ENCODE data around the gene GRID2.

The GRID2 gene

DNA sequence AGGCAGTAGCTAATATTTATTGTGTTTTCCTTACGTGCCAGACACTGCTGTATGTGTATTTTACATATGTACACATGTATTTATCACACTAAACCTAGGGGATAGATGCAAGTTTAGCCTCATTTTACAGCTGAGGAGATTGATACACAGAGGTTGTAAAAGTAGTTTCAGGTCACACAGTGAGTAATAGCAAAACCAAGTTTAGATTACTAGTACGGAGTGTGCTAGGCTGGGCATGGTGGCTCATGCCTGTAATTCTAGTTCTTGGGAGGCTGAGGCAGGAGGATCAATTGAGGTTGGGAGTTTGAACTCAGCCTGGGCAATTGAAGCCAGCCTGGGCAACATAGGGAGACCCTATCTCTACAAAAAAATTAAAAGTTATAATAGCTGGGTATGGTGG, 823.7 kb downstream of the GRID2 start:
- no peak for DNase-seq

DNA sequence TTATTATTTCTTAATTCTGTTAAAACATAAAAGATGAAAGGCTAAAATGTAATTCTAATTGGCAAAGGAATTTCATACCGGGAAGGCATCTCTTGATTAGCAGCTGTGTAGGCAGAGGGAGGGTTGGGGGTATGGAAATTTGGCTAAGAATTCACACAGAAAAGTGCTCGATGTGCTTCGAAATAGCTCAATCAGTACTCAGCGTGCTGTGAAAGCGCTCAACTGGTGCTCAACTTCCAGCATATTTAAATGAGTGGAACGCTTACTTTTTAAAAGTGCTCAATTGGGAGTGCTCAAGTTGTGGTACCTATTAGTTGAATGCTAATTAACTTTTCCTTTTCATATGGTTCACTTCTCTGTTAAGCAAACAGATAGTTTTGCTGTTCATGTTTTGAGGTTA, 828.9 kb downstream of the GRID2 start:
- DNase-seq: no peak

DNA sequence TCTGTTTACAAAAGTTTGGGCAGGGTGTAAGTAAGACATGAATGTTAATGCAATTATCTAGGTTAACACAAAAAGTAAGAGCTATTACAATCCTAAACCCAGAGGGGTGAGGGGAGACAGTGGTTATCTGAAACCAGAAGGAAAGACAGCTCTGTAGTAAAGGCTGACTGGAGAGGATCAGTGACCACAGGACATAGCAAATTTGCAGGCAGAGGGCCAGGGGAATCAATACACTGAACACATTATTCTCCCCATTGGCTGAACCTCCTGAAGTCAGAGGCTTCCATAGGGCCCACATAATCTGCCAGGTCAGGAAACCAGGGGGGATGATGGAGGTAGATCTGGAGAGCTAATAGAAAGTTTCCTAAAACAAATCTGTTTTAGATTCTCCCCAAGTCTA, 835.4 kb downstream of the GRID2 start:
- no peak for DNase-seq

DNA sequence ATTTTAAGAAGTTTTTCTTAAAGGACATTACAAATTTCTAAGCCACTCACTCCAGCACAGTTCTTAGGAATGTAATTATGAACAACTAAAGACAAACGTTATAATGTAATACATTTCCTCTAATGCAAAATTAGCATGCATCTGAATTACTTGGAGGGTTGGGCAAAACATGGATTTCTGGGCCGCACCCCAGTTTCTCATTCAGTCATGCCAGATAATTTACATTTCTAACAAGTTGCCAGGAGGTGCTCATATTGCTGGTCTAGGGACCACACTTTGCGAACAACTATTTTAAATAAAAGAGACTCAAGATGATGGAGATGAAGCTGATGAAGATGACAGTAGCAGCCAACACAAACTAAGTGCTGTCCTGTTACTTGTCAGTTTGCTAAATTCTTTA, 840.1 kb downstream of the GRID2 start:
- no peak for DNase-seq

DNA sequence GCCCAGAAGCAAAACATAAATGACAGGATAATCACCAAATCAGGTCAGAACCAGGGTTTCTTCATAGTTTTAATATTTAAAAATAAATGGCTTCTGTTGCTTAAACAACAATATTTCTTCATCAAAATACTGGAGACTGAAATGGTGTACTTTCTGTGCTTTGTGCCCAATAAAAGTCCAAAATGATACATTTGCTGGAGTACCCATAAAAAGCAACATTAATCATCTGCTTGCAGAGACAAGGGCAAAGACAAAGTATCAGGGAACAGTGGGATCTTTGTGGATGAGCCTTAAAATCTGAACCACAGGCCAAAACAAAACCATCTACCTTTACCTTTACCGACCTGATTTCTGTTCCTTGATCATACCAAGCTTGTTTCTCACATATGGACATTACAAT, 840.9 kb downstream of the GRID2 start:
- DNase-seq: no peak

DNA sequence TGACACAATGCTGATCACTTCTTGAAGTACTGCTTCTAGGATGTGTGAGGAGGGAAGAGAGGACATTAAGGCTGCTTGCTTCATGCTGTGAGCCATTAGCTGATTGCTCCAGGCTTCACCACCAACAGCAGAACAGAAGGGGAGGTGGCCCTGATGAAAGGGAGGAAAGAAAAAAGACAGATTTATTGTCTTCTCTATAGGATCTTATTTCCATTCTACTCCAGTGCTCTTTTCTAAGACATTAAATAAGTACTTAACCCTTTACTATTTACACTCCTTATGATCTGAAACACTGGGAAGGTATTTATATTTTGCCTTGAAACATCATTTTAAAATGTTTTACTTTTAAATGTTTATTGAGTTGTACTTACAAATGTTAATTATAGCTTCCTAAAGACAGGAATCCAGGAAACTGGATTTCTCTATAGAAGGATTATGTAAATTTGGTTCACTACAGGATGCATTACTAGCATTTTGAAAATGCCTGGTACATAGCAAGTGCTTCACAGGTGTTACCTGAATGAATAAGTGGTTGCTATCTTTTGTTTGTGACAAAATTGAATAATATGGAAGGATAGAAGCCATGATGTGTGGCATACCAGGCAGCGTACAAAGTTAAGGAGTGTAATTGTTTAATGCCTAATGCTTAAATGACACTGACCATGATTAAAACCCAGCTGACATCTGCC, 843.9 kb downstream of the GRID2 start:
- DNase-seq: no peak

DNA sequence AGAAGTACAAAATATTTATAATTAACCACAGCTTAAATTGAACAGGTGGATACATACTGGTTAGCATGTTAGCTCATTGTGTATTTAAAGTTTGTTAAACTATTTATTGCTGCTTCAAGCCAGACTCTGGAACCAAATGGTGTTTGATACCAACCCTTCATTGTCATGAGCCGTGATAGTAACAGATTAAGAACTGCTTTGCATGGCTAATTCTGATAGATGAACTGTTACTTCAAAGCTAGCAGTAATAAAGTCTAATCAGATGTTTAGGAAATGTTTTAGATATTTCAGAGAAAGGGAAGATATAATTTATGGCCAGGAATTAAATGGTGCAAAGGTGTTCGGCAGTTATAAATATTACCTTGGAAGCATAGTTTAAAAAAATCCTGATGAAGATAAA, 848.7 kb downstream of the GRID2 start:
- no peak for DNase-seq

DNA sequence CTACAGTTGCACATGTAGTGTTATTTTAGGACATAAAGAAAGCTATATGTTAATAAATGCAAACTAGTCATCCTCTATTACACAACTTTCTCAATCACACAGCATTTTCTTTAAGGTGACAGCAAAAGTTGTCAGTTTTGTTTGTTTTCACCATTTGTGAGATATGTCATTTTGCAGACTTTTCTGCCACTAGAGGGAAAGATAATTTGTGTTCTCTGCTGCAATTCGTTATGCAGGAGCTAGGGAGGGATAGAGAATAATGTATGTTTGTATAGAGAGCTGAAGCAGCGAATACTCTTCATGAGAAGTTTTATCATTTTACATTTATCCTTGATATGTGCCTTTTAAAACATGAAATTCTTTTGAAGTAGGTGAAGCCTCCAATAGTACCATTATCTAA, 854.2 kb downstream of the GRID2 start:
- DNase-seq: no peak

DNA sequence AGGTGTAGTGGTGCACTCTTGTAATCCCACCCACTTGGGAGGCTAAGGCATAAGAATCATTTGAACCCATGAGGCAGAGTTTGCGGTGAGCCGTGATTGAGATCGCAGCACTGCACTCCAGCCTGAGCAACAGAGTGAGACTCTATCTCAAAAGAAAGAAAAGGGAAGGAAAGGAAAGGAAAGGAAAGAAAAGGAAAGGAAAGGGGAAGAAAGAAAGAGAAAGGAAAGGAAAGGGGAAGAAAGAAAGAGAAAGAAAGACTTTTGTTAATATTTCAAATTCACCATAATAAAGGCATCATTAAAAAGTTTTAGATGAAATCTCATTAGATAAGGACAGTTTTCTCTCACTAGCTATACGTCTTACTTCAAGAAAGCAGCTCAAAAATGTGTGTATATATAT, 864.3 kb downstream of the GRID2 start:
- no peak for DNase-seq

DNA sequence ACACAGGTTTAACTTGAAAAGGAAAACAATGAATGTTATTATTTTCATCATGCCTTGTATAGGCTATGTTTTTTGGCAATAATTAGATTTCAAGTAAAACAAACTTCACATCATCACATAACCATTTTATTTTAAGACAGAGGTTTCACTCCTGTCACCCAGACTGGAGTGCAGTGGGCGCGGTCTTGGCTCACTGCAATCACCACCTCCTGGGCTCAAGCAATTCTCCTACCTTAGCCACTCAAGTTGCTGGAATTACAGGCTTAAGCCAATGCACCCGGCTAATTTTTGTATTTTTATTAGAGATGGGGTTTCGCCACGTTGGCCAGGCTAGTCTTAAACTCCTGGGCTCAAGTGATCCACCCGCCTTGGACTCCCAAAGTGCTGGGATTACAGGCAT, 866.2 kb downstream of the GRID2 start:
- no peak for DNase-seq

DNA sequence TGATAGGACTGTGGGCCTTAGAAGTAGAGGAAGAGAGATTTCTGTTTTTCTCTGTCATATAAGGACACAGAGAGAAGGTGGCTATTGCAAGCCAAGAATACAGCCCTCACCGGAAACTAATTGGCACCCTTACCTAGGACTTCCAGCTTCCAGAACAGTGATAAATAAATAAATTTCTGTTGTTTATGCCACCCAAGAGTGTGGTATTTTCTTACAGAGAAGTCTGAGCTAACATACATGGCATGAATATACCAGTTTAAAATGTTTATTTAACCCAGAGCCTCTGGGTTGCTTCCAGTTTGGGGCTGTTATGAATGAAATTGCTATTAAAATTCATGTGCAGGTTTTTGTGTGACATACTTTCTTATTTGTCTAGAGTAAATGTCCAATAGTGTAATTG, 870.8 kb downstream of the GRID2 start:
- DNase-seq: no peak

DNA sequence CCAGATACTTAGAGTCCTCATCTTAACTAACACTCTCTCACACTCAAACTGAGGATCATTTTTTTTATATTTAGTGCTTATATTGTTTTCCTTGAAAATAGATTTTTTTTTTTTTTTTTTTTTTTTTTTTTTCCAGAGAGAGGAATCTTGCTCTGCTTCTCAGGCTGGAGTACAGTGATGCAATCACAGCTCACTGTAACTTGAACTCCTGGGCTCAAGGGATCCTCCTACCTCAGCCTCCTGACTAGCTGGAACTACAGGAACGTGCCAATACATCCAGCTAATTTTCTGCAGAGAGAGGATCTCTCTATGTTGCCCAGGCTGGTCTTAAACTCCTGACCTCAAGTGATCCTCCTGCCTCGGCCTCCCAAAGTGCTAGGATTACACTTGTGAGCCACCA, 874.5 kb downstream of the GRID2 start:
- DNase-seq: no peak

DNA sequence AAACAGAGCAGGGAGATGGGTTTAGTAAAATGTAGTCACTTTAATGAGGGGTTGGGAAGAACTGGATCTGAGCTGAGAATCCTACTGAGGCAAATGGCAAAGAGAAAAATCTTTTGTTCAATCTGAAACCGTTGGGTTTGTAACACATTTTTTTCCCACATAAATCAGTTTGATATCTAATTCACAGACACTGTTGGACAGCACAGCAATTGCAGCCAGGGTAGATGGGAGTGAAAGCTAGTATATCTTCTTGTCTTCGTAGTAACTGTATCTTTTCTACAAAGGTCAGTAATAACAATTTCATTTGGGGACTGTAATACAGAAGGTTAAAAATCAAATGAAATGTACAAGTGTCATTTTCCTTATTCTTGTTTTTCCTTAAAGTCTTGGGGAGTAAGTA, 875.3 kb downstream of the GRID2 start:
- DNase-seq: no peak

DNA sequence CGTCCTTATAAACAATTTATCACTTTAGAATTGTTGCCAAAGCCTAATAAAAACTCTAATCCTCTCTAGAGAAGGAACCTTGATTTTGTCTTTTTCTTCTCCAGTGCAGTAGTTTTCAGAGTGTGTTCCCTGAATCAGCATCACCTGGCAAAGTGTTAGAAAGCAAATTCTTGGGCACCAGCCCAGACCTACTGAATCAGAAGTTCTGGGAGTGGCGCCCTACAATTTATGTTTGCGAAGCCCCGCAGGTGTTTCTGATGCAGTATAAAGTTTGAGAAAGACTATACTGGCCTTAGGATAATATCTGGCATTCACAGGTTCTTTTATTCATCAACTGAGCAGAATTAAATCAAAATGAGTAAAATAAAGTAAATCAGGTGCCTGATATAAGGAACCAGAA, 879.0 kb downstream of the GRID2 start:
- DNase-seq: no peak

DNA sequence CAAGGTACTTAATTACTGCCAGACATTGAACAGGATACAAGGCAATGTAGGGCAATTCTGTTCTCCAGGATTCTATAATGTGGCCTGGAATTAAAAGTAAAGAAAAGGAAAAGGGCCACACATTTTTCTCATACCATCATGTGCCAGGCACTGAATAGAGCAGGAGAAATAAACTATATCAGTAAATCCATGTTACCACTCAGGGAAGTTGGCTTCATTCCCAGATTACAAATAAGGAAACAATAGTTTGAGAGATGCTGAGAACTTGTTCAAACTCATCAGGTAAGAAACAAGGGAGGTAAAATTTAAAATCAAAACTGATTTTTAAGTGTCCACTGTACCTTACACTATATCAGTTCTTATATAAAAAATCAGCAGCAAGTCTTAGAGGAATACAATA, 879.8 kb downstream of the GRID2 start:
- DNase-seq: no peak

DNA sequence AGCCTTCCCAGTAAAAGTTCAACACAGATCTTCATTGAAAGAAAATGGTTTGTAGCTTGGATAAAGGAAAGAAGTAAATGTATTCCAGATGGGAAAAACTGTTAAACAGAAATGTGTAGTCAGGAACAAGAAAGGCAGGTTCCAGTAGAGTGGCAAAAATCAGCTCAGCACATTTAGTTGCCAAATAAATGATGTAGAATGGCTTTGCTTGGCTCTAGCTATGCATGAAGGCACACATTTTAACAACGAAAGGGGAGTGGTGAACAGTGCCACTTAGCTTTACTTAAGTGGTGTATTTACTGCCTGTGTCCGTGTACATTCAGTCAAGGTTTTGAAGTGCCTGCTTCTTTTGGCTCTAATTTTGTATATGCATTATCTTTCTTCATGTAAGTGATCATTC, 880.3 kb downstream of the GRID2 start:
- DNase-seq: no peak

DNA sequence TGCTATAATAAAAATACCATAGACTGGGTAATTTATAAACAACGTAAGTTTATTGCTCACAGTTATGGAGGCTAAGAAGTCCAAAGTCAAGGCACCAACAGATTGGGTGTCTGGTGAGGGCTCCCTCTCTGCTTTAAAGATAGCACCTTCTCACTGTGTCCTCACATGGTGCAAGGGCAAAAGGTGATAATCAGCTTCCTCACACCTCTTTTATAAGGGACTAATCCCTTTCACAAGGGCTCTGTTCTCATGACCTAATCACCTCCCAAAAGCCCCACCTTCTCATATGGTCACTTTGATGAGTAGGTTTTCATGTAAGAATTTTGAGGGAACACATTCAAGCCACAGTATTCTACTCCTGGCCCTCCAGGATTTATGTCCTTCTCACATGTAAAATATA, 883.1 kb downstream of the GRID2 start:
- DNase-seq: no peak

DNA sequence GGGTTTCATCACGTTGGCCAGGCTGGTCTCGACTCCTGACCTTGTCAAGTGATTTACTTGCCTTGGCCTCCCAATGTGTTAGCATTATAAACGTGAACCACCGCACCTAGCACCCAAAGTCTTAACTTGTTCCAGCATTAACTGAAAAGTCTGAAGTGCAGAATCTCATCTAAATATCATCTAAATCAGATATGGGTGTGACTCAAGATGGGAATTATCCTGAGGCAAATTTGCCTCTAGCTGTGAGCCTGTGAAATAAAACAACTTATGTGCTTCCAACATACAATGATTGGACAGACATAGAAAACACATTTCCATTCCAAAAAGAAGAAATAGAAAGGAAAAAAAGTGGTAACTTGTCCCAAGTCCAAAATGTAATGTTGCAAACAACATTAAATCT, 883.7 kb downstream of the GRID2 start:
- DNase-seq: no peak

DNA sequence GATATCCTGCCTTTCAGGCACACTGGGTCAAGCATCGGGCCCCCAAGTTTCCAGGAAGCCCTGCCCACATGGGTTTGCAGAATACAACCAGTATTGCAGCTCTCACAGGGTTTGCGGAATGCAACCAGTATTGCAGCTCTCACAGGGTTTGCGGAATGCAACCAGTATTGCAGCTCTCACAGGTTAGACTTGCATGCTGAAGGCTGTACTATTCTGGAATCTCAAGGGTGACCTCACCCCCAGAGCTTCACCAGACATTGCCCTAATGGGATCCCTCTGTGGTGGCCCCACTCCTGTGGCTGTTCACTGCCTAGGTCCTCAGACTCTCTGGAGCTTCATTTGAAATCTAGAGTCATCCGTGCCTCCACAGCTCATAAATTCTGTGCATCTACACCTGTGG, 884.1 kb downstream of the GRID2 start:
- DNase-seq: no peak

DNA sequence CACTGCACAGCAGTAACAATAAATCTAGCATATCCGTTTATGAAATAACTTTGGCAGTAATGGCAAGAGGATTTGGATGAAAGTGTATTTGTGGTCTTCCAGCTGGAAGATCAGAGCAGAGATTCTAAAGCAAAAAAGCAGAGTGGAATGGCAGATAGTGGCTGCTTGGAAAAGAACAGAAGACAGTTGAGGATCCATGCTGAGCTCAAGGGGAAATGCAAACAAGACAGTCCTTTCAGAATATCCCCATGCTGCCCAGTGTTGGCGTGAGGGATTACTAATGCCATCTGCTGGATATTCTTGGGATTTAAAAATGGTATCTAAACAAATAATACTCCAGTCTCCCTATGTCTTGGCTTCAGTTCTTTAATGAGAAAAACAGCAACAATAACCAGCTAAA, 895.7 kb downstream of the GRID2 start:
- no peak for DNase-seq

DNA sequence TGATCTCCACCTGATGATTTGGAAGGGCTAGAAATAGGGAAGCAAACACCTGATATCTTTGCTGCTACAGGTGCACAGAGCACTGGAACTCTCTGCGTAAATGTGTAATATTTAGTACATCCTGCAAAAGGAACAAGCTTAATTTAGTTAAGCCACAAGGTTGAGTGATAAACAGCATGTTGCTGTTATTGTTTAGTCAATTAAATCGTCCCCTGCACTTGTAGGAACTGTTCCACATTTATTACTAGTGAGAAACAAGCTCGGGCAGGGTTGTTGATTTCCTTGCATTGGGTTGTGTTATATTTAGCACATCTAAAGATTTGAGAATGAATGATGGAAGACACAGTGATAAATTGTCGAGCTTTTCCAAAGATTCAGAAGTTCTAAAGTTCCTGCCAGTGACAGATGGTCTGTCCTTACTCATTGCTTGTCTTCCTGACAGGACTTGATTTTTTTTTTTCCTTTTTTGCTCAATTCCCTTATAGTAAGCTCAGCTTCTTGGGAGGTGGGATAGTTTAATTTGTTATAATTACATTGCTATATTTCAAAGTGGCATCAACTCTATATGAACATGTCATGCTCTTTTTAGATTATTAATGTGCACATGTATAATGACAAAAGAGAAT, 897.8 kb downstream of the GRID2 start:
- DNase-seq: no peak

DNA sequence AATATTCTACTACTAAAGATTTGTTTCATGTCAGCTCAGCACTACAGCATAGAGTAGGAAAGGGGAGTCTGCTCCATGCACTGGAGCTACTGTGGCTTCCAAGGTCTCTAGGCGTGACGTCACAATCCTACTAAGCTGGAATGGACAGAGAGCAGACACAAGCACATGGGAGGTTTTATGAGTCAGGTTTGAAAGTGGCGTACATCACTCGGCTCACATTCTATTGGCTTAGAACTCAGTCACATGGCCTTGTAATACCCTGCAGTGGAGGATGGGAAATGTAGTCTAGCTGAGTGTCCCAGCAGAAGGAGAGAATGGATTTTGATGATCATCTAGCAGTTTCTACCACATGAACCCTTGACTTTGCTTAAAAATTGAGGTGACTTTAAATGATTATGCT, 899.9 kb downstream of the GRID2 start:
- no peak for DNase-seq

DNA sequence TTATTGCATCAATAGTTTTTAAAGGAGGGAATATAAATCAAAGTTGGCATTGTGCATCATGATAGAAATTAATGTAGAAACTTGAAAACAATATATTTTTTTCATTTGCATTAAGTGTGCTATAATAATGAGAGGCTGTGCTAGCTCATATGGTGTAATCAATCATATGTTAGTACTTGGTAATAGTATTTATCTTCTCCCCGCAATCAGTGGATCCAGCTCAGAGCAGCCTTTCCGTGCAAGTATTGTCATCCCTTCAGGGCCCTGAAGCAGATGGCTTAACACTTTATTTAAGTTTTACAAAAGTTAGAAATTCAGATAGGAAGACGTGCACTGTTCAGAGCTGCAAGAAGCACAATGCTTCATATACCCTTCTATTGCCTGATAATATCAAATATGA, 908.5 kb downstream of the GRID2 start:
- no peak for DNase-seq

DNA sequence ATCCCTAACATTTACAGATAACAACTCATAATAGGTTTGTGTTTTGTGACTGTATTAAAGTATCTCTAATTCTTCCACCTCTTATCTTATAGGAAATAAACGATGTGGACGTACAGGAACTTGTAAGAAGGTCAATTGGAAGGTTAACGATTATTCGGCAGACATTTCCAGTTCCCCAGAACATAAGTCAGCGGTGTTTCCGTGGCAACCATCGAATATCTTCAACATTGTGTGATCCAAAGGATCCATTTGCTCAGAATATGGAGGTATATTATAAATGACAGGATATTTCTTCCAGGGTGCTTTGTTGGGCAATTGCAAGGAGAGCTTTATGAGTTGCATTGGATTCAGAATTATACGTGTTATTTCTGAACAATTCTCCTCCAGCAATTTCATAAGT, 912.9 kb downstream of the GRID2 start:
- no peak for DNase-seq

DNA sequence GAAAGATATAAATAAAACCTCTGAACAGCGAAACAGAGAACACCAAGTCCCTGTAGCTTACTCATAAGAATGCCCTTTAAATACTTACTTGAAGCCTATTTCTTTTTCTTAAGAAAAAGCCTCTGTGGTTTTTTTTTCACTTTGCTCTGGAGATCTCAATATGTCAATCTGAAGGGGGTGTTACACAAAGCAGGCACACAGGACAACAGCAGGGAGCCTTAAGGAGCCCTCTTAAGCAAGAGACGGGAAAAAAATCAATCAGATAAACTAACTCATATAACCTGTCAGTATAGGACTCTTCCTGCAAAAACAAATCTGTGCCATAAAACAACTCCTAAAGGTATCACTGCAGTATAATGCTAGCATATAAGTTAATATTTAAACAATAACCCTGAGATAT, 913.7 kb downstream of the GRID2 start:
- DNase-seq: no peak

All from activated CD4-positive, alpha-beta T cell treated with anti-CD3 and anti-CD28 coated beads for 1 hour (primary cell).